Keratinocyte (primary cell): ENCODE results near the gene CHAC1.

Experiments used
- EZH2 ChIP-seq: IDR thresholded peaks from one replicate; pipeline ENCODE4 v1.6.1; 2012; ENCODE audit warnings: inconsistent platforms, mild to moderate bottlenecking, low read length, moderate library complexity
- TF ChIP-seq, protein P1 (sequence below), 3 experiments: IDR thresholded peaks in 1 of 3; conservative IDR thresholded peaks in 1 of 3; optimal IDR thresholded peaks in 1 of 3; 2 replicates in 2 of 3; 3 replicates in 1 of 3; pipeline versions ENCODE3 to v1.5.1; 2011; ENCODE audit warnings: low read length in 3 of 3, mild to moderate bottlenecking in 3 of 3, moderate library complexity in 2 of 3, control low read depth in 1 of 3, inconsistent platforms in 1 of 3; ENCODE audit not compliant: insufficient read depth in 2 of 3; ENCODE audit errors: extremely low read depth in 1 of 3

DNA sequence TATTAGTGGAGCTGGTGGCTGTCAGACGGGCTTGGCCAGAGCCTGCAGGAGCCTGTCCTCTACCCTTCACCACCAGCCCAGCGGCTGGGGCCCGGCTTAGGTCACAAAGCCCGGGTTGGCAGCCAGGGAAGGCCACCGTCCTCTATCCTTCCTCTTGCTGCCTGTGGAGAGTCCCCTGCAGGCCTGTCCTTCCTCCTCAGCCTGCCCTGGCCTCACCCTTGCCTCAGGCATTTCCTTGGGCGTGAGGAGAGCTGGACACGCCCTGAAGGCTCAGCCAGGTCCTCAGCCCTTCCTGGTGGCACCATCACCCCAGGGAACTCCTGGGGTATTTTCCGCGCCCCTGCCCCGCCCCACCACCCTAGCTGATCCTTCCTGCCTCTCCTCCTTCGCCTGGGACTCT is 7.7 kb downstream of the CHAC1 start:
- TF ChIP-seq, protein P1, sequence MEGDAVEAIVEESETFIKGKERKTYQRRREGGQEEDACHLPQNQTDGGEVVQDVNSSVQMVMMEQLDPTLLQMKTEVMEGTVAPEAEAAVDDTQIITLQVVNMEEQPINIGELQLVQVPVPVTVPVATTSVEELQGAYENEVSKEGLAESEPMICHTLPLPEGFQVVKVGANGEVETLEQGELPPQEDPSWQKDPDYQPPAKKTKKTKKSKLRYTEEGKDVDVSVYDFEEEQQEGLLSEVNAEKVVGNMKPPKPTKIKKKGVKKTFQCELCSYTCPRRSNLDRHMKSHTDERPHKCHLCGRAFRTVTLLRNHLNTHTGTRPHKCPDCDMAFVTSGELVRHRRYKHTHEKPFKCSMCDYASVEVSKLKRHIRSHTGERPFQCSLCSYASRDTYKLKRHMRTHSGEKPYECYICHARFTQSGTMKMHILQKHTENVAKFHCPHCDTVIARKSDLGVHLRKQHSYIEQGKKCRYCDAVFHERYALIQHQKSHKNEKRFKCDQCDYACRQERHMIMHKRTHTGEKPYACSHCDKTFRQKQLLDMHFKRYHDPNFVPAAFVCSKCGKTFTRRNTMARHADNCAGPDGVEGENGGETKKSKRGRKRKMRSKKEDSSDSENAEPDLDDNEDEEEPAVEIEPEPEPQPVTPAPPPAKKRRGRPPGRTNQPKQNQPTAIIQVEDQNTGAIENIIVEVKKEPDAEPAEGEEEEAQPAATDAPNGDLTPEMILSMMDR (optimal IDR thresholded peaks at IDR 0.05 in 1 of 3, IDR thresholded peaks at IDR 0.05 in 1 of 3, conservative IDR thresholded peaks at IDR 0.05 in 1 of 3; ENCODE audit: extremely low read depth in 1 of 3, insufficient read depth in 2 of 3, low read length in 3 of 3), result no peak
- TF ChIP-seq EZH2, result no peak
